Measurements from ENCODE around the gene ID3. TPM values are rescaled to one million over a fixed set of nuclear protein-coding genes. Genes with fewer than 3 reads are reported as not detected.

The ID3 gene
- total and polyA plus RNA-seq, 2 of the 8 experiments (the other 6 are each of a cell fraction or from before 2014, with no cell fraction given): 240 to 304 TPM

- WGBS, 2 experiments (ENCODE audit: extremely low coverage in 1 of 2, insufficient coverage in 1 of 2, insufficient read length in 1 of 2, insufficient replicate concordance in 2 of 2, low coverage in 1 of 2, low lambda C conversion rate in 2 of 2, missing lambda C conversion rate in 1 of 2): 89% methylated on average over 10 of the region's 10 CpGs; no CpG with 5 or more reads in 1 of the 2 experiments
- Histone ChIP-seq H3K27me3 (replicated peaks in 1 of 4; ENCODE audit: control insufficient read depth in 3 of 4, extremely low read depth in 1 of 4, insufficient read depth in 3 of 4, low read length in 3 of 4) (no peaks in the 10 kb centered on the region; a peak in 1 of 7 replicates), H3K4me3 (ENCODE audit: extremely low read depth in 1 of 4, insufficient read depth in 2 of 4, low read depth in 3 of 4, low read length in 4 of 4) (no peak overlapping the region), H3K4ac (replicated peaks; ENCODE audit: insufficient read length, low read depth, low read length) (peak overlapping the region; percentile 47), H2BK120ac (replicated peaks; ENCODE audit: low read depth, low read length) (peak overlapping the region; percentile 55), H2BK12ac (ENCODE audit: low read depth, low read length) (peak overlapping the region; percentile 99), H3K4me2 (ENCODE audit: insufficient read depth in 1 of 2, low read depth in 2 of 2, low read length in 2 of 2) (peak overlapping the region in 1 of 2 experiments; percentile 32; a peak in 1 of 4 replicates), H3K9ac (replicated peaks in 1 of 4; ENCODE audit: extremely low read depth in 1 of 4, low read depth in 3 of 4, low read length in 3 of 4) (peak overlapping the region in 1 of 4 experiments; percentile 28; a peak in 1 of 7 replicates), H3K9me3 (ENCODE audit: insufficient read depth in 2 of 2, low read depth in 1 of 2, low read length in 1 of 2) (no peaks in the 10 kb centered on the region), H4K8ac (ENCODE audit: extremely low read depth, insufficient read depth, low read length) (no peak overlapping the region), H3K4me1 (replicated peaks in 1 of 4; ENCODE audit: control insufficient read depth in 3 of 4, insufficient read depth in 4 of 4, low read length in 3 of 4) (peaks cover 17 to 43% (median 18%) of the 10 kb centered on the region in 4 experiments), H3K79me2 (ENCODE audit: control insufficient read depth in 1 of 2, insufficient read depth in 2 of 2, low read length in 2 of 2) (no peaks in the 10 kb centered on the region), H3K56ac (replicated peaks; ENCODE audit: insufficient read length, low read depth, low read length) (no peak overlapping the region), H3K27ac (ENCODE audit: low read depth, low read length) (0 out of 2 replicates have a peak overlapping the region, but pooled peaks have one; percentile 18), H3K23me2 (ENCODE audit: low read depth, low read length) (no peaks in the 10 kb centered on the region), H4K5ac (ENCODE audit: insufficient read length, low read depth, low read length) (peak overlapping the region; percentile 18), H3K36me3 (ENCODE audit: control insufficient read depth in 2 of 4, insufficient read depth in 4 of 4, low read length in 3 of 4) (no peaks in the 10 kb centered on the region), H3K14ac (ENCODE audit: insufficient read length) (no peak overlapping the region), H2BK5ac (ENCODE audit: low read depth, low read length) (peak overlapping the region; percentile 99; the same call in 1 of the 2 replicates), H3K18ac (ENCODE audit: extremely low read depth, low read length) (peak overlapping the region; percentile 91), H2BK15ac (ENCODE audit: low read length) (peak overlapping the region; percentile 89), H3K23ac (ENCODE audit: insufficient read length) (no peak overlapping the region), H2AK5ac (ENCODE audit: low read depth, low read length) (peak overlapping the region; percentile 97; the same call in 1 of the 2 replicates), H4K91ac (replicated peaks; ENCODE audit: insufficient read length, low read length) (peak overlapping the region; percentile 98), H3K79me1 (ENCODE audit: low read depth, low read length) (no peaks in the 10 kb centered on the region), H4K20me1 (replicated peaks in 1 of 2; ENCODE audit: control insufficient read depth in 1 of 2, insufficient read depth in 2 of 2, low read length in 2 of 2) (no peaks in the 10 kb centered on the region), H2AFZ (ENCODE audit: low read length) (no peak overlapping the region), H2BK20ac (ENCODE audit: low read length) (peak overlapping the region; percentile 96)
- DNase-seq (ENCODE audit: low read depth in 1 of 2, low spot score in 2 of 2) (no peak), FAIRE-seq (no peak)
- ChIA-PET CTCF (ENCODE audit: partially characterized antibody) (interaction anchor here (0.8 to 8.0 kb wide), 7 partner anchors 26 to 42 kb away, joined by 3 to 89 read pairs (median 7); no protein-coding TSS in a partner anchor), POLR2A (ENCODE audit: partially characterized antibody) (interaction anchor here (0.8 to 26.0 kb wide), 7 partner anchors 9 to 64 kb away, joined by 3 to 547 read pairs (median 5); partner anchors contain the start of gene ID3)
- TF ChIP-seq YY1 (IDR thresholded peaks at IDR 0.05; ENCODE audit: low read depth, low read length) (no peak), SP2 (IDR thresholded peaks at IDR 0.05; ENCODE audit: low read length) (no peak), GABPA (IDR thresholded peaks at IDR 0.05; ENCODE audit: borderline replicate concordance, insufficient read depth, low read length) (no peak), MAX (IDR thresholded peaks at IDR 0.05) (no peak), POLR2A (IDR thresholded peaks at IDR 0.05; ENCODE audit: control extremely low read depth in 1 of 2, low read depth in 2 of 2, low read length in 2 of 2) (no peak), CREB1 (IDR thresholded peaks at IDR 0.05) (no peak), POLR2AphosphoS5 (IDR thresholded peaks at IDR 0.05; ENCODE audit: low read depth, low read length) (no peak), BRCA1 (IDR thresholded peaks at IDR 0.05; ENCODE audit: low read depth, low read length) (no peak), TCF12 (IDR thresholded peaks at IDR 0.05; ENCODE audit: low read depth, low read length) (no peak), SRF (IDR thresholded peaks at IDR 0.05; ENCODE audit: low read depth, low read length) (no peak)
Observed at GRCh38 chr1:23596382-23597358, 37.4 kb upstream of the ID3 start.

Data from H1 (cell line).